CD14-positive monocyte (primary cell): ENCODE data around the gene ASPHD2. TPM values are rescaled to one million over a fixed set of nuclear protein-coding genes. Genes with fewer than 3 reads are reported as not detected.

Experiments
- DNase-seq, 3 donors: peaks; one replicate each; pipeline ENCODE4 v3.0.0-alpha.2; 2011 to 2022
- H2AFZ ChIP-seq: 2 replicates; pipeline ENCODE4 v1.6.0; 2012; ENCODE audit warnings: mild to moderate bottlenecking, low read depth, low read length, inconsistent platforms; ENCODE audit not compliant: insufficient read depth, poor library complexity, severe bottlenecking
- H3K27ac ChIP-seq, 2 donors: 1 replicate in 1 of 2; 2 replicates in 1 of 2; pipeline ENCODE4 v1.5.1; 2012 to 2013; ENCODE audit warnings: low read length in 2 of 2, control low read depth in 1 of 2, inconsistent platforms in 1 of 2, low read depth in 1 of 2, mild to moderate bottlenecking in 1 of 2
- H3K27me3 ChIP-seq, 2 donors: one replicate each; pipeline versions ENCODE4 v1.6.0 to v1.6.1; 2011 to 2013; ENCODE audit warnings: low read length in 2 of 2; ENCODE audit not compliant: control insufficient read depth in 2 of 2, insufficient read depth in 2 of 2
- H3K36me3 ChIP-seq, 2 donors: replicated peaks in 1 of 2; 1 replicate in 1 of 2; 2 replicates in 1 of 2; pipeline versions ENCODE4 v1.5.1 to v1.6.1; 2012 to 2013; ENCODE audit warnings: low read length in 2 of 2, control low read depth in 1 of 2, inconsistent platforms in 1 of 2, mild to moderate bottlenecking in 1 of 2; ENCODE audit not compliant: insufficient read depth in 2 of 2, control insufficient read depth in 1 of 2
- H3K4me1 ChIP-seq, 2 donors: 1 replicate in 1 of 2; 2 replicates in 1 of 2; pipeline versions ENCODE4 v1.5.1 to v1.6.1; 2012 to 2013; ENCODE audit warnings: low read length in 2 of 2, control low read depth in 1 of 2, inconsistent platforms in 1 of 2, mild to moderate bottlenecking in 1 of 2, moderate library complexity in 1 of 2; ENCODE audit not compliant: insufficient read depth in 2 of 2, control insufficient read depth in 1 of 2
- H3K4me2 ChIP-seq: replicated peaks from 2 replicates; pipeline ENCODE3; 2012; ENCODE audit warnings: low read length, moderate library complexity, mild to moderate bottlenecking; ENCODE audit not compliant: poor library complexity, severe bottlenecking; ENCODE audit errors: extremely low read depth
- H3K4me3 ChIP-seq, 3 experiments: fragments of 200-600 bp in 1 of 3; sonication (generic) in 1 of 3; replicated peaks in 1 of 3; 1 replicate in 2 of 3; 2 replicates in 1 of 3; pipeline ENCODE4 v1.5.1; 2011 to 2013; ENCODE audit warnings: low read length in 3 of 3, mild to moderate bottlenecking in 3 of 3, control low read depth in 2 of 3, low read depth in 2 of 3, inconsistent platforms in 1 of 3, moderate library complexity in 1 of 3
- H3K79me2 ChIP-seq: 2 replicates; pipeline ENCODE4 v1.6.0; 2012; ENCODE audit warnings: mild to moderate bottlenecking, control low read depth, inconsistent platforms, low read length, moderate library complexity; ENCODE audit not compliant: insufficient read depth
- H3K9ac ChIP-seq: 2 replicates; pipeline ENCODE4 v1.6.0; 2017; ENCODE audit warnings: low read length, mild to moderate bottlenecking; ENCODE audit not compliant: insufficient read depth, poor library complexity, severe bottlenecking
- H3K9me3 ChIP-seq, 2 donors: replicated peaks in 1 of 2; 1 replicate in 1 of 2; 2 replicates in 1 of 2; pipeline versions ENCODE4 v1.5.1 to v1.6.1; 2012 to 2013; ENCODE audit warnings: low read length in 2 of 2, control low read depth in 1 of 2; ENCODE audit not compliant: control insufficient read depth in 1 of 2, insufficient read depth in 1 of 2
- H4K20me1 ChIP-seq: 2 replicates; pipeline ENCODE4 v1.6.0; 2012; ENCODE audit warnings: mild to moderate bottlenecking, low read length, control low read depth, moderate library complexity; ENCODE audit not compliant: insufficient read depth
- H3K27ac Mint-ChIP-seq, 7 donors: one replicate each; pipeline ENCODE4 v1.8.0; 2020; ENCODE audit warnings: mild to moderate bottlenecking in 7 of 7, mixed read lengths in 7 of 7, moderate library complexity in 6 of 7, inconsistent platforms in 2 of 7
- H3K27me3 Mint-ChIP-seq, 3 donors: one replicate each; pipeline ENCODE4 v1.8.0; 2021 to 2022; ENCODE audit warnings: low read depth in 3 of 3, mild to moderate bottlenecking in 3 of 3, mixed read lengths in 3 of 3, moderate library complexity in 3 of 3, inconsistent platforms in 1 of 3
- H3K36me3 Mint-ChIP-seq, 2 donors: one replicate each; pipeline ENCODE4 v1.8.0; 2020; ENCODE audit warnings: mixed read lengths in 2 of 2, inconsistent platforms in 1 of 2, mild to moderate bottlenecking in 1 of 2
- H3K4me1 Mint-ChIP-seq: one replicate; pipeline ENCODE4 v1.8.0; 2020; ENCODE audit warnings: mild to moderate bottlenecking, mixed read lengths
- H3K4me3 Mint-ChIP-seq, 2 donors: one replicate each; pipeline ENCODE4 v1.8.0; 2020; ENCODE audit warnings: mild to moderate bottlenecking in 2 of 2, mixed read lengths in 2 of 2, moderate library complexity in 1 of 2
- H3K9me3 Mint-ChIP-seq, 7 donors: one replicate each; pipeline ENCODE4 v1.8.0; 2020 to 2022; ENCODE audit warnings: mixed read lengths in 7 of 7, mild to moderate bottlenecking in 6 of 7, moderate library complexity in 6 of 7, inconsistent platforms in 2 of 7
- WGBS: methylation state at CpG from one replicate; pipeline ENCODE4 v1.1.5; 2013; ENCODE audit warnings: missing lambda C conversion rate; ENCODE audit not compliant: insufficient coverage; 5-methylcytosine and 5-hydroxymethylcytosine counted together
- intact Hi-C, 2 donors: fragments of 100-400 bp; cut with micrococcal nuclease; formaldehyde crosslinking; loops; one replicate each; pipeline versions ENCODE4 v1.15.0 to v1.15.1; 2023
- polyA plus RNA-seq, 3 donors: library from polyadenylated mRNA; depleted of rRNA in 1 of 3; unstranded in 2 of 3; stranded (reverse) in 1 of 3; fragments of 300-500 nt in 2 of 3; fragments of >200 nt in 1 of 3; fragmentation: Illumina TruSeq in 2 of 3; gene quantifications; 1 replicate in 2 of 3; 2 replicates in 1 of 3; pipeline ENCODE4 v1.2.3, GENCODE V29; 2012 to 2021
- TF ChIP-seq, protein P1 (sequence below): fragments of 200-600 bp; IDR thresholded peaks from one replicate; pipeline ENCODE4 v1.8.0; 2022; ENCODE audit warnings: antibody characterized with exemption, mild to moderate bottlenecking

Gene ASPHD2
- polyA plus RNA-seq, 3 donors: 2.6 to 6.2 (median 4.1) TPM

DNA sequence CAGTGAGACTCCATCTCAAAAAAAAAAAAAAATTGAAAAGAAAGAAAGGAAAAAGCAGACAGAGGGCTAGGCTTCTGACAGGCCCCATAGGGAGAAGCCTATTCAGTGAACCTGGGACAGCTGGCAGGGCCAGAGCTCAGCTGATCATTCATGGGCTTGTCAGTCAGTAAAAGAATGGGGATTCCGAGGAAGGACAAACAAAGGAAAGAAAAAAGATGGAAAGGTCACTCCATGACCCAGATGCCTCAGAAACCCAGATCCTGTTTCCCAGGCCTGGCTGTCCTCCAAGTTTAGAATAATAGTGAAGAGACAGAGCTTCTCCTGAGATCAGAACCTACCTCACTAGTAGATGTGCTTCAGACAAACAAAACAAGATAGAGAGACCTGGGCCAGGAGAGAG, 34.3 kb upstream of the ASPHD2 start:
- Mint-ChIP-seq H3K36me3 (no peaks in the 10 kb centered on the region), H3K27me3 (peaks cover 0 to 5% (median 0%) of the 10 kb centered on the region in 3 donors), H3K9me3 (no peaks in the 10 kb centered on the region), H3K27ac (no peak overlapping the region), H3K4me3 (no peak overlapping the region), H3K4me1 (peaks cover 2% of the 10 kb centered on the region)
- Histone ChIP-seq H3K79me2 (no peaks in the 10 kb centered on the region), H4K20me1 (no peaks in the 10 kb centered on the region), H3K36me3 (no peaks in the 10 kb centered on the region), H3K27ac (no peak overlapping the region), H2AFZ (no peak overlapping the region), H3K4me1 (no peaks in the 10 kb centered on the region), H3K27me3 (no peaks in the 10 kb centered on the region), H3K4me2 (no peak overlapping the region), H3K9ac (no peak overlapping the region), H3K4me3 (no peak overlapping the region), H3K9me3 (no peaks in the 10 kb centered on the region)
- WGBS: no CpG with 5 or more reads among the region's 1 CpG
- TF ChIP-seq, protein P1, sequence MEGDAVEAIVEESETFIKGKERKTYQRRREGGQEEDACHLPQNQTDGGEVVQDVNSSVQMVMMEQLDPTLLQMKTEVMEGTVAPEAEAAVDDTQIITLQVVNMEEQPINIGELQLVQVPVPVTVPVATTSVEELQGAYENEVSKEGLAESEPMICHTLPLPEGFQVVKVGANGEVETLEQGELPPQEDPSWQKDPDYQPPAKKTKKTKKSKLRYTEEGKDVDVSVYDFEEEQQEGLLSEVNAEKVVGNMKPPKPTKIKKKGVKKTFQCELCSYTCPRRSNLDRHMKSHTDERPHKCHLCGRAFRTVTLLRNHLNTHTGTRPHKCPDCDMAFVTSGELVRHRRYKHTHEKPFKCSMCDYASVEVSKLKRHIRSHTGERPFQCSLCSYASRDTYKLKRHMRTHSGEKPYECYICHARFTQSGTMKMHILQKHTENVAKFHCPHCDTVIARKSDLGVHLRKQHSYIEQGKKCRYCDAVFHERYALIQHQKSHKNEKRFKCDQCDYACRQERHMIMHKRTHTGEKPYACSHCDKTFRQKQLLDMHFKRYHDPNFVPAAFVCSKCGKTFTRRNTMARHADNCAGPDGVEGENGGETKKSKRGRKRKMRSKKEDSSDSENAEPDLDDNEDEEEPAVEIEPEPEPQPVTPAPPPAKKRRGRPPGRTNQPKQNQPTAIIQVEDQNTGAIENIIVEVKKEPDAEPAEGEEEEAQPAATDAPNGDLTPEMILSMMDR: no peak
- DNase-seq: no peak
- intact Hi-C loops: loop anchor here in 1 of 2 donors (10.0 kb wide), 1 partner anchor 260 kb away; the partner anchor contains the start of gene MIAT

DNA sequence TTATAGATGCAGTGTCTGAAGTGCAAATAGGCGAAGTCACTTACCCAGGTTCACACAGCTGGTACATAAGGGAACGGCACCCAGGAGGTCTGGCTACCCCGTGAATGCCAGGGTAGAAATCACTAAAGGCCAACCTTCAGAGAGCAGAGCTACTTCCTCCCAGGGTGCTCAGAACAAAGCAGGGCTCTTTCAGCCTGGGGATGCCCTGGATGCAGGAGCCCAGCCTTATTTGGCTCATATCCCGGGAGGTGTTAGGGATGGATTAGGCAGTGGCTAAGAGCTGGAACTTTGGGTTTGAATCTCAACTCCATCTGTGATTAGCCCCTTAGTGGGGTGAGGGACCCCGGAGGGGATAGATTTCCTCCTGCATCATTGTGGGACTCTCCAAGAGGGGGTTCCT, 33.1 kb upstream of the ASPHD2 start:
- H3K4me3 ChIP-seq: no peak overlapping the region
- intact Hi-C loops: loop anchor here in 1 of 2 donors (10.0 kb wide), 1 partner anchor 259 kb away; the partner anchor contains the start of gene MIAT
- H4K20me1 ChIP-seq: no peaks in the 10 kb centered on the region
- H3K9me3 ChIP-seq: no peaks in the 10 kb centered on the region
- H3K27ac Mint-ChIP-seq: no peak overlapping the region
- no peak for DNase-seq
- H3K79me2 ChIP-seq: no peaks in the 10 kb centered on the region
- no peaks in the 10 kb centered on the region for H3K27me3 ChIP-seq
- no peak overlapping the region for H2AFZ ChIP-seq
- peaks cover 0 to 5% (median 1%) of the 10 kb centered on the region in 3 donors for H3K27me3 Mint-ChIP-seq
- H3K36me3 ChIP-seq: no peaks in the 10 kb centered on the region
- no peaks in the 10 kb centered on the region for H3K36me3 Mint-ChIP-seq
- no peaks in the 10 kb centered on the region for H3K9me3 Mint-ChIP-seq
- no peak overlapping the region for H3K4me2 ChIP-seq
- WGBS: 91% methylated on average over 3 of the region's 5 CpGs
- H3K9ac ChIP-seq: no peak overlapping the region
- H3K4me3 Mint-ChIP-seq: no peak overlapping the region
- H3K4me1 ChIP-seq: no peaks in the 10 kb centered on the region
- H3K4me1 Mint-ChIP-seq: peaks cover 2% of the 10 kb centered on the region
- no peak overlapping the region for H3K27ac ChIP-seq
- TF ChIP-seq, protein P1: no peak
